ENCODE results near the gene SLC39A6.

GRCh38 chr18:36139245-36139644 lies 10.1 kb upstream of the SLC39A6 start:
- TF ChIP-seq CTCF (IDR thresholded peaks at IDR 0.05) (no peak), POLR2A (IDR thresholded peaks at IDR 0.05) (no peak)
